Stimulated activated CD8-positive, alpha-beta memory T cell treated with anti-CD3 and anti-CD28 coated beads, Interleukin-7, amount 100 ng/mL, for 24 hours (primary cell): ENCODE data around the gene SLCO4A1.

Experiments
- DNase-seq: peaks from one replicate; pipeline ENCODE4 v3.0.0-alpha.2; 2020; ENCODE audit warnings: low read depth

SLCO4A1 gene

GRCh38 chr20:62702895-62703852, 60.9 kb downstream of the SLCO4A1 start:
- no peak for DNase-seq

GRCh38 chr20:62703853-62704228, 61.5 kb downstream of the SLCO4A1 start:
- no peak for DNase-seq

GRCh38 chr20:62704341-62704948, 62.1 kb downstream of the SLCO4A1 start:
- DNase-seq = no peak

GRCh38 chr20:62705627-62706026, 63.3 kb downstream of the SLCO4A1 start:
- DNase-seq = no peak

GRCh38 chr20:62706344-62706743, 64.0 kb downstream of the SLCO4A1 start:
- no peak for DNase-seq

- DNase-seq = no peak
Measured at GRCh38 chr20:62706857-62707256, 64.6 kb downstream of the SLCO4A1 start.

GRCh38 chr20:62707276-62707920, 65.1 kb downstream of the SLCO4A1 start:
- DNase-seq = no peak

GRCh38 chr20:62707921-62708521, 65.7 kb downstream of the SLCO4A1 start:
- DNase-seq = no peak

- DNase-seq = no peak
Measured at GRCh38 chr20:62708591-62709536, 66.6 kb downstream of the SLCO4A1 start, which contains the start of gene NTSR1. Gene NTSR1 (plus strand): TSS chr20:62708836. CDS start chr20:62709208, 372 bp downstream.

GRCh38 chr20:62709537-62709905, 67.2 kb downstream of the SLCO4A1 start:
- DNase-seq = no peak

- DNase-seq = no peak
Measured at GRCh38 chr20:62710221-62710885, 68.0 kb downstream of the SLCO4A1 start.

GRCh38 chr20:62710886-62711702, 68.8 kb downstream of the SLCO4A1 start:
- DNase-seq = no peak

GRCh38 chr20:62711703-62712101, 69.4 kb downstream of the SLCO4A1 start:
- no peak for DNase-seq

GRCh38 chr20:62712606-62713005, 70.3 kb downstream of the SLCO4A1 start:
- DNase-seq = no peak

GRCh38 chr20:62714006-62714405, 71.7 kb downstream of the SLCO4A1 start:
- DNase-seq = no peak

GRCh38 chr20:62714799-62715198, 72.5 kb downstream of the SLCO4A1 start:
- no peak for DNase-seq

GRCh38 chr20:62715201-62715600, 72.9 kb downstream of the SLCO4A1 start:
- DNase-seq = no peak

GRCh38 chr20:62716198-62716940, 74.1 kb downstream of the SLCO4A1 start:
- no peak for DNase-seq

- DNase-seq = no peak
Measured at GRCh38 chr20:62716941-62717310, 74.6 kb downstream of the SLCO4A1 start.
